Fibroblast of peridontal ligament (primary cell): Measurements from ENCODE around the gene ZNF177.

ENCODE experiments used
- DNase-seq: peaks from one replicate; pipeline ENCODE4 v3.0.0-alpha.2; 2010; ENCODE audit errors: extremely low read depth

ZNF177 gene

DNA sequence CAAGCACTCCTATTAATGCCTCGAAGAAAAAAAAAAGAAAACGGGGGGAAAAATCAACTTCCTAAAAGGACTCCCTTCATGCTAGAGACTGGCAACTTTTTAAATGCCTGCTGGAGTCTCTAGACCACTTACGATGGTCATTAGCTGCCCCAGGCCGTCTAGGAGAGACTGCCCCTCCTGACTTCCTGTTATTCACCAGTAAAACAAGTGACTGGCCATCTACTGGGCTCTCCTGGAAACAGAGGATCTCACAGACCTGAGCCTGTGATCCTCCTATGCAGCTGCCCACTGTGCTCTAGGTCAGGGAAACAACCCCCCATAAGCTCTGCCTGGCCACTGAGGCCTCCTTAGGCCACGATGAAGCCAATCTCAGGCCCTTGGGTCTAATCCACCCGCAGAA, 65.1 kb downstream of the ZNF177 start:
- no peak for DNase-seq

- no peak for DNase-seq
Measured at GRCh38 chr19:9430444-9430843, 67.6 kb downstream of the ZNF177 start.

GRCh38 chr19:9431475-9431874, 68.7 kb downstream of the ZNF177 start:
- DNase-seq, result peak; percentile 21
